HepG2 (cell line): ENCODE measurements around the gene CHRNB4. TPM values are rescaled to one million over a fixed set of nuclear protein-coding genes. Genes with fewer than 3 reads are reported as not detected.

Source experiments
- ATAC-seq: fragments of 200-7000 bp; cut with Tn5 transposase; 3 replicates; pipeline ENCODE4 v1.9.1; 2020; ENCODE audit warnings: mild to moderate bottlenecking, moderate library complexity
- BruUV-seq: library from RNA; stranded (reverse); fragments of 400-500 nt; replicated peaks from 2 replicates; lab custom pipeline; 2021; lab: Mats Ljungman, UMichigan
- CTCF ChIA-PET: fragments of 300-600 bp; formaldehyde crosslinking; extraction: SDS; loops from one replicate; lab custom pipeline; 2021; ENCODE audit warnings: low total read pairs, inconsistent platforms, low intra/inter-chr PET ratio; lab: Yijun Ruan, JAX
- POLR2A ChIA-PET: fragments of 350-600 bp; sonication (Branson Sonifier 250); formaldehyde crosslinking; loops from one replicate; lab custom pipeline; 2020; ENCODE audit warnings: antibody characterized with exemption, inconsistent platforms; lab: Yijun Ruan, JAX
- DNase-seq: peaks from one replicate; pipeline ENCODE4 v3.0.0-alpha.2; 2015; ENCODE audit warnings: low spot score
- FAIRE-seq: peaks from 3 replicates; lab custom pipeline; 2011; peaks lifted over from hg19 to GRCh38; lab: Jason Lieb, UNC
- H2AFZ ChIP-seq: one replicate; pipeline ENCODE4 v1.6.1; 2011; ENCODE audit warnings: low read length, inconsistent platforms
- H3K27ac ChIP-seq: fragments of 300-600 bp; 3 replicates; pipeline ENCODE4 v1.8.0; 2011; ENCODE audit warnings: mixed run types, mild to moderate bottlenecking, mixed read lengths, low read length, inconsistent platforms; ENCODE audit not compliant: insufficient read depth; ENCODE audit errors: extremely low read length
- H3K27me3 ChIP-seq, 2 experiments: fragments of 200-600 bp in 1 of 2; 2 replicates in 1 of 2; 3 replicates in 1 of 2; pipeline versions ENCODE4 v1.6.0 to v1.8.0; 2011; ENCODE audit warnings: low read length in 2 of 2, mild to moderate bottlenecking in 2 of 2, moderate library complexity in 2 of 2, inconsistent platforms in 1 of 2; ENCODE audit not compliant: insufficient read depth in 2 of 2, control insufficient read depth in 1 of 2
- H3K36me3 ChIP-seq, 2 experiments: fragments of 200-600 bp in 1 of 2; replicated peaks in 1 of 2; 2 replicates in 1 of 2; 3 replicates in 1 of 2; pipeline versions ENCODE4 v1.5.1 to v1.8.0; 2011; ENCODE audit warnings: low read length in 2 of 2, inconsistent platforms in 1 of 2; ENCODE audit not compliant: insufficient read depth in 2 of 2, control insufficient read depth in 1 of 2
- H3K4me1 ChIP-seq: 2 replicates; pipeline ENCODE4 v1.5.1; 2012; ENCODE audit warnings: low read length, inconsistent platforms; ENCODE audit not compliant: insufficient read depth
- H3K4me2 ChIP-seq: 2 replicates; pipeline ENCODE4 v1.6.0; 2011; ENCODE audit warnings: low read depth, low read length, inconsistent platforms
- H3K4me3 ChIP-seq, 3 experiments: fragments of 200-600 bp in 1 of 3; sonication (generic), shearing (Covaris generic) in 1 of 3; replicated peaks in 1 of 3; 2 replicates each; pipeline ENCODE4 v1.5.1; 2011 to 2016; ENCODE audit warnings: low read length in 3 of 3, inconsistent platforms in 2 of 3, low read depth in 2 of 3, mild to moderate bottlenecking in 2 of 3, control low read depth in 1 of 3, mixed read lengths in 1 of 3; ENCODE audit not compliant: insufficient read depth in 1 of 3
- H3K79me2 ChIP-seq: one replicate; pipeline ENCODE4 v1.6.1; 2011; ENCODE audit warnings: low read length, inconsistent platforms; ENCODE audit not compliant: insufficient read depth
- H3K9ac ChIP-seq: 2 replicates; pipeline ENCODE4 v1.6.0; 2011; ENCODE audit warnings: mild to moderate bottlenecking, low read depth, low read length, inconsistent platforms; ENCODE audit not compliant: insufficient read depth
- H3K9me3 ChIP-seq: 2 replicates; pipeline ENCODE4 v1.5.1; 2012; ENCODE audit warnings: mild to moderate bottlenecking, low read length
- H4K20me1 ChIP-seq: 2 replicates; pipeline ENCODE4 v1.6.0; 2011; ENCODE audit warnings: inconsistent platforms, mild to moderate bottlenecking, low read length, moderate library complexity; ENCODE audit not compliant: insufficient read depth
- CHD4 ChIP-seq: fragments of 200-600 bp; sonication (generic); IDR thresholded peaks from 2 replicates; pipeline ENCODE4 v1.7.0; 2017; ENCODE audit warnings: mild to moderate bottlenecking, low read length, borderline replicate concordance
- DPF2 ChIP-seq: sonication (generic); formaldehyde crosslinking; IDR thresholded peaks from 2 replicates; pipeline ENCODE4 v1.4.0; 2020; ENCODE audit warnings: mild to moderate bottlenecking, low read depth, missing genetic modification reagents, borderline replicate concordance
- GATAD1 ChIP-seq: IDR thresholded peaks from 2 replicates; pipeline ENCODE4 v1.6.1; 2016; ENCODE audit warnings: missing genetic modification reagents, missing compliant biosample characterization
- GTF2F1 ChIP-seq: fragments of 150-350 bp; IDR thresholded peaks from 2 replicates; pipeline ENCODE4 v1.6.1; 2014; ENCODE audit warnings: low read length
- HNF4G ChIP-seq, 2 experiments: sonication (generic) in 1 of 2; formaldehyde crosslinking in 1 of 2; IDR thresholded peaks; 2 replicates each; pipeline versions ENCODE4 v1.4.0 to v1.6.1; 2011 to 2020; ENCODE audit warnings: borderline replicate concordance in 2 of 2, low read depth in 2 of 2, mild to moderate bottlenecking in 2 of 2, low read length in 1 of 2, missing genetic modification reagents in 1 of 2, moderate library complexity in 1 of 2
- MAF1 ChIP-seq: sonication (generic); formaldehyde crosslinking; IDR thresholded peaks from 2 replicates; pipeline ENCODE4 v1.5.0; 2020; ENCODE audit warnings: missing genetic modification reagents, borderline replicate concordance
- REPIN1 ChIP-seq: sonication (generic); formaldehyde crosslinking; IDR thresholded peaks from 2 replicates; pipeline ENCODE4 v1.8.0; 2022; ENCODE audit warnings: missing genetic modification reagents, low read depth, mild to moderate bottlenecking, borderline replicate concordance
- SMARCC2 ChIP-seq: fragments of 450-650 bp; IDR thresholded peaks from 2 replicates; pipeline ENCODE4 v1.6.1; 2017; ENCODE audit warnings: antibody characterized with exemption, mild to moderate bottlenecking
- SP2 ChIP-seq: sonication (generic); formaldehyde crosslinking; IDR thresholded peaks from 2 replicates; pipeline ENCODE4 v1.5.1; 2020; ENCODE audit warnings: mild to moderate bottlenecking, missing genetic modification reagents
- ZNF678 ChIP-seq: sonication (generic); formaldehyde crosslinking; IDR thresholded peaks from 2 replicates; pipeline ENCODE4 v1.4.0; 2020; ENCODE audit warnings: mild to moderate bottlenecking, missing genetic modification reagents
- ZZZ3 ChIP-seq: sonication (generic); formaldehyde crosslinking; IDR thresholded peaks from 2 replicates; pipeline ENCODE4 v1.4.0; 2020; ENCODE audit warnings: missing genetic modification reagents, mild to moderate bottlenecking, borderline replicate concordance
- WGBS: methylation state at CpG from one replicate; pipeline ENCODE4 v1.1.6; 2017; ENCODE audit warnings: low lambda C conversion rate; 5-methylcytosine and 5-hydroxymethylcytosine counted together
- in situ Hi-C: cut with HindIII; loops from 2 replicates; pipeline ENCODE4 v1.10.0; 2017; ENCODE audit warnings: low pct_unique_long_range_greater_than_20kb; ENCODE audit not compliant: extremely low pct_ligation_motif_present
- intact Hi-C: fragments of 100-400 bp; cut with micrococcal nuclease; formaldehyde crosslinking; loops from one replicate; pipeline ENCODE4 v1.10.0; 2022; ENCODE audit not compliant: unreplicated experiment
- polyA plus RNA-seq, 8 experiments: library from polyadenylated mRNA; depleted of rRNA in 3 of 8; stranded (reverse) in 7 of 8; unstranded in 1 of 8; fragments of >200 nt; fragmentation: Illumina TruSeq in 4 of 8; extraction: Trizol in 4 of 8; gene quantifications; 2 replicates each; pipeline versions ENCODE4 v1.2.1 to v1.2.3, GENCODE V29; 2011 to 2016; ENCODE audit warnings: low read depth in 4 of 8, missing spikeins in 1 of 8, mixed read lengths in 1 of 8; ENCODE audit not compliant: insufficient read depth in 1 of 8
- total RNA-seq, 5 experiments: library from RNA; depleted of rRNA; stranded (reverse); fragments of >200 nt; fragmentation: Illumina TruSeq; extraction: Trizol; gene quantifications; 2 replicates each; pipeline ENCODE4 v1.2.3, GENCODE V29; 2016; ENCODE audit warnings: low read depth in 1 of 5
- TF ChIP-seq, protein P1 (sequence below): IDR thresholded peaks from 2 replicates; pipeline ENCODE4 v1.6.1; 2012; ENCODE audit warnings: low read length, improper control_type of control experiment
- TF ChIP-seq, protein P2 (sequence below): sonication (generic); formaldehyde crosslinking; IDR thresholded peaks from 2 replicates; pipeline ENCODE4 v1.4.0; 2020; ENCODE audit warnings: missing genetic modification reagents, borderline replicate concordance
- TF ChIP-seq, protein P3 (sequence below): sonication (generic); formaldehyde crosslinking; IDR thresholded peaks from 2 replicates; pipeline ENCODE4 v1.5.0; 2020; ENCODE audit warnings: mild to moderate bottlenecking, missing genetic modification reagents, moderate library complexity
- TF ChIP-seq, protein P4 (sequence below): IDR thresholded peaks from 2 replicates; pipeline ENCODE4 v1.6.1; 2016; ENCODE audit warnings: low read depth, control low read depth

CHRNB4 gene
- total and polyA plus RNA-seq, 2 of the 13 experiments (the other 11 are each of a cell fraction or from before 2014, with no cell fraction given) = not detected

DNA sequence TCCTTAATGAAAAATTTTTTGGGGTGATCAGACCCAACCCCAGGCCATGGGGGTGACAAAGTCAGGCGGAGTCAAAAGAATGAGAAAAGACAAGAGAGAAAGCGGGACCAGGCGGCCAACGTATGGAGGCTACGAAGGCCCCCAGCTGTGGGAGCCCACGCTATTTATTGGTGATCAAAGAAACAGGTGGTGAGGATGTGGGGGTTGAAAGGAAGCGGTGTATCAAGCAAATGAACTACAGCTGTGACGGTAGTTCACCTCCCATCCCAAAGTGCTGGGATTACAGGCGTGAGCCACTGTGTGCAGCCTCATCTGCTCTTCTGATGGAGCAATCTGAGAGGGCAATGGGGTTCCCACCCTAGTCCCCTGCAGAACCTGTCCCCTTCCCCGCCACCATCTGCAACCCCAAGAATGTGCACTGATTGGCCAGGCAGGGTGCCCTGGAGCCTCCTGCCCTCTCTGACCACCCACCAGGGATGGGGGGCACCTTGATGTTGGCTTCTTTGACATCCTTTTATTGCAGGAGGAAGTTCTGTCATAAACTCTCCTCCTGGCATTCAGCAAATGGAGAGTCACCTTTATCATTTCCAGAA is 19.1 kb downstream of the CHRNB4 start:
- FAIRE-seq (no peak), DNase-seq (no peak), ATAC-seq (no peak)
- in situ Hi-C loops (no loop called here), intact Hi-C loops (no loop called here)
- Histone ChIP-seq H3K27ac (no peak overlapping the region), H4K20me1 (no peaks in the 10 kb centered on the region), H3K4me3 (no peak overlapping the region), H3K36me3 (no peaks in the 10 kb centered on the region), H3K79me2 (no peaks in the 10 kb centered on the region), H3K4me1 (no peaks in the 10 kb centered on the region), H3K9me3 (no peaks in the 10 kb centered on the region), H3K27me3 (peaks cover 8 to 73% of the 10 kb centered on the region in 2 experiments), H3K4me2 (no peak overlapping the region), H3K9ac (no peak overlapping the region), H2AFZ (no peak overlapping the region)
- ChIA-PET CTCF (no interaction called here), POLR2A (no interaction called here)
- no TSS peak for BruUV-seq
- WGBS = 47% methylated on average over 9 of the region's 10 CpGs
- TF ChIP-seq, protein P1, sequence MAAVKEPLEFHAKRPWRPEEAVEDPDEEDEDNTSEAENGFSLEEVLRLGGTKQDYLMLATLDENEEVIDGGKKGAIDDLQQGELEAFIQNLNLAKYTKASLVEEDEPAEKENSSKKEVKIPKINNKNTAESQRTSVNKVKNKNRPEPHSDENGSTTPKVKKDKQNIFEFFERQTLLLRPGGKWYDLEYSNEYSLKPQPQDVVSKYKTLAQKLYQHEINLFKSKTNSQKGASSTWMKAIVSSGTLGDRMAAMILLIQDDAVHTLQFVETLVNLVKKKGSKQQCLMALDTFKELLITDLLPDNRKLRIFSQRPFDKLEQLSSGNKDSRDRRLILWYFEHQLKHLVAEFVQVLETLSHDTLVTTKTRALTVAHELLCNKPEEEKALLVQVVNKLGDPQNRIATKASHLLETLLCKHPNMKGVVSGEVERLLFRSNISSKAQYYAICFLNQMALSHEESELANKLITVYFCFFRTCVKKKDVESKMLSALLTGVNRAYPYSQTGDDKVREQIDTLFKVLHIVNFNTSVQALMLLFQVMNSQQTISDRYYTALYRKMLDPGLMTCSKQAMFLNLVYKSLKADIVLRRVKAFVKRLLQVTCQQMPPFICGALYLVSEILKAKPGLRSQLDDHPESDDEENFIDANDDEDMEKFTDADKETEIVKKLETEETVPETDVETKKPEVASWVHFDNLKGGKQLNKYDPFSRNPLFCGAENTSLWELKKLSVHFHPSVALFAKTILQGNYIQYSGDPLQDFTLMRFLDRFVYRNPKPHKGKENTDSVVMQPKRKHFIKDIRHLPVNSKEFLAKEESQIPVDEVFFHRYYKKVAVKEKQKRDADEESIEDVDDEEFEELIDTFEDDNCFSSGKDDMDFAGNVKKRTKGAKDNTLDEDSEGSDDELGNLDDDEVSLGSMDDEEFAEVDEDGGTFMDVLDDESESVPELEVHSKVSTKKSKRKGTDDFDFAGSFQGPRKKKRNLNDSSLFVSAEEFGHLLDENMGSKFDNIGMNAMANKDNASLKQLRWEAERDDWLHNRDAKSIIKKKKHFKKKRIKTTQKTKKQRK = no peak
- TF ChIP-seq, protein P2, sequence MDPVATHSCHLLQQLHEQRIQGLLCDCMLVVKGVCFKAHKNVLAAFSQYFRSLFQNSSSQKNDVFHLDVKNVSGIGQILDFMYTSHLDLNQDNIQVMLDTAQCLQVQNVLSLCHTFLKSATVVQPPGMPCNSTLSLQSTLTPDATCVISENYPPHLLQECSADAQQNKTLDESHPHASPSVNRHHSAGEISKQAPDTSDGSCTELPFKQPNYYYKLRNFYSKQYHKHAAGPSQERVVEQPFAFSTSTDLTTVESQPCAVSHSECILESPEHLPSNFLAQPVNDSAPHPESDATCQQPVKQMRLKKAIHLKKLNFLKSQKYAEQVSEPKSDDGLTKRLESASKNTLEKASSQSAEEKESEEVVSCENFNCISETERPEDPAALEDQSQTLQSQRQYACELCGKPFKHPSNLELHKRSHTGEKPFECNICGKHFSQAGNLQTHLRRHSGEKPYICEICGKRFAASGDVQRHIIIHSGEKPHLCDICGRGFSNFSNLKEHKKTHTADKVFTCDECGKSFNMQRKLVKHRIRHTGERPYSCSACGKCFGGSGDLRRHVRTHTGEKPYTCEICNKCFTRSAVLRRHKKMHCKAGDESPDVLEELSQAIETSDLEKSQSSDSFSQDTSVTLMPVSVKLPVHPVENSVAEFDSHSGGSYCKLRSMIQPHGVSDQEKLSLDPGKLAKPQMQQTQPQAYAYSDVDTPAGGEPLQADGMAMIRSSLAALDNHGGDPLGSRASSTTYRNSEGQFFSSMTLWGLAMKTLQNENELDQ = no peak
- no peak for TF ChIP-seq DPF2 (CRISPR knock-in tag)
- no peak for TF ChIP-seq SMARCC2
- TF ChIP-seq, protein P3, sequence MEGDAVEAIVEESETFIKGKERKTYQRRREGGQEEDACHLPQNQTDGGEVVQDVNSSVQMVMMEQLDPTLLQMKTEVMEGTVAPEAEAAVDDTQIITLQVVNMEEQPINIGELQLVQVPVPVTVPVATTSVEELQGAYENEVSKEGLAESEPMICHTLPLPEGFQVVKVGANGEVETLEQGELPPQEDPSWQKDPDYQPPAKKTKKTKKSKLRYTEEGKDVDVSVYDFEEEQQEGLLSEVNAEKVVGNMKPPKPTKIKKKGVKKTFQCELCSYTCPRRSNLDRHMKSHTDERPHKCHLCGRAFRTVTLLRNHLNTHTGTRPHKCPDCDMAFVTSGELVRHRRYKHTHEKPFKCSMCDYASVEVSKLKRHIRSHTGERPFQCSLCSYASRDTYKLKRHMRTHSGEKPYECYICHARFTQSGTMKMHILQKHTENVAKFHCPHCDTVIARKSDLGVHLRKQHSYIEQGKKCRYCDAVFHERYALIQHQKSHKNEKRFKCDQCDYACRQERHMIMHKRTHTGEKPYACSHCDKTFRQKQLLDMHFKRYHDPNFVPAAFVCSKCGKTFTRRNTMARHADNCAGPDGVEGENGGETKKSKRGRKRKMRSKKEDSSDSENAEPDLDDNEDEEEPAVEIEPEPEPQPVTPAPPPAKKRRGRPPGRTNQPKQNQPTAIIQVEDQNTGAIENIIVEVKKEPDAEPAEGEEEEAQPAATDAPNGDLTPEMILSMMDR = no peak
- TF ChIP-seq HNF4G (IDR thresholded peaks at IDR 0.05; ENCODE audit: borderline replicate concordance, low read depth, low read length) = no peak
- no peak for TF ChIP-seq HNF4G (CRISPR knock-in tag; IDR thresholded peaks at IDR 0.05; ENCODE audit: borderline replicate concordance, low read depth)
- TF ChIP-seq, protein P4, sequence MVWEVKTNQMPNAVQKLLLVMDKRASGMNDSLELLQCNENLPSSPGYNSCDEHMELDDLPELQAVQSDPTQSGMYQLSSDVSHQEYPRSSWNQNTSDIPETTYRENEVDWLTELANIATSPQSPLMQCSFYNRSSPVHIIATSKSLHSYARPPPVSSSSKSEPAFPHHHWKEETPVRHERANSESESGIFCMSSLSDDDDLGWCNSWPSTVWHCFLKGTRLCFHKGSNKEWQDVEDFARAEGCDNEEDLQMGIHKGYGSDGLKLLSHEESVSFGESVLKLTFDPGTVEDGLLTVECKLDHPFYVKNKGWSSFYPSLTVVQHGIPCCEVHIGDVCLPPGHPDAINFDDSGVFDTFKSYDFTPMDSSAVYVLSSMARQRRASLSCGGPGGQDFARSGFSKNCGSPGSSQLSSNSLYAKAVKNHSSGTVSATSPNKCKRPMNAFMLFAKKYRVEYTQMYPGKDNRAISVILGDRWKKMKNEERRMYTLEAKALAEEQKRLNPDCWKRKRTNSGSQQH (CRISPR knock-in tag) = no peak
- TF ChIP-seq MAF1 (CRISPR knock-in tag) = no peak
- no peak for TF ChIP-seq ZZZ3 (CRISPR knock-in tag)
- TF ChIP-seq GTF2F1 = no peak
- TF ChIP-seq GATAD1 (CRISPR knock-in tag) = no peak
- TF ChIP-seq CHD4 = no peak
- TF ChIP-seq REPIN1 (CRISPR knock-in tag) = no peak
- TF ChIP-seq SP2 = no peak
- no peak for TF ChIP-seq ZNF678
